ES-I3 (cell line): ENCODE data around the gene PPP1R14C.

Experiments used
- H3K36me3 ChIP-seq: 2 replicates; pipeline ENCODE4 v1.6.1; 2013; ENCODE audit warnings: mild to moderate bottlenecking, low read length, control low read depth, moderate library complexity; ENCODE audit not compliant: insufficient read depth
- H3K4me1 ChIP-seq: 2 replicates; pipeline ENCODE4 v1.6.1; 2013; ENCODE audit warnings: mild to moderate bottlenecking, control low read depth, low read length; ENCODE audit not compliant: insufficient read depth
- H3K9ac ChIP-seq: 2 replicates; pipeline ENCODE4 v1.6.1; 2013; ENCODE audit warnings: low read depth, mild to moderate bottlenecking, low read length, moderate library complexity
- H3K9me3 ChIP-seq: 2 replicates; pipeline ENCODE4 v1.6.1; 2013; ENCODE audit warnings: mild to moderate bottlenecking, low read length, moderate library complexity; ENCODE audit not compliant: control insufficient read depth, insufficient read depth

PPP1R14C gene

DNA sequence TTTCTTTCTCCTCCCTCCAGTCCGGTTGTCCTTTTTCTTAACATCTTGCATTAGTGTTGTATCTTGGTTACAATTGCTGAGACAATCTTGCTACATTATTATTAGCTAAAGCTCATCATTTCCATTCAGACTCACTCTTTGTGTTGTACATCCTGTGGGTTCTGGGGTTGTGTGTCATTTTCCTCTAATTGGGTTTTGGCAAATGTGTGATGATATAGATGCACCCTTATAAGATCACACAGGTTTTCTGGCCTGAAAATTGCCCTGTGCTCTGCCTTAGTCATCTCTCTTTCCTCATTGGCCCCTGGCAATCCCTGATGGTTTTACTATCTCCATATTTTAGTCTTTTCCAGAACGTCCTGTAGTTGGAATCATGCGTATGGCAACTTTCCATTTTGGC is 60.1 kb downstream of the PPP1R14C start:
- H3K4me1 ChIP-seq: no peaks in the 10 kb centered on the region
- H3K9ac ChIP-seq: no peak overlapping the region
- no peaks in the 10 kb centered on the region for H3K36me3 ChIP-seq
- H3K9me3 ChIP-seq: no peaks in the 10 kb centered on the region

DNA sequence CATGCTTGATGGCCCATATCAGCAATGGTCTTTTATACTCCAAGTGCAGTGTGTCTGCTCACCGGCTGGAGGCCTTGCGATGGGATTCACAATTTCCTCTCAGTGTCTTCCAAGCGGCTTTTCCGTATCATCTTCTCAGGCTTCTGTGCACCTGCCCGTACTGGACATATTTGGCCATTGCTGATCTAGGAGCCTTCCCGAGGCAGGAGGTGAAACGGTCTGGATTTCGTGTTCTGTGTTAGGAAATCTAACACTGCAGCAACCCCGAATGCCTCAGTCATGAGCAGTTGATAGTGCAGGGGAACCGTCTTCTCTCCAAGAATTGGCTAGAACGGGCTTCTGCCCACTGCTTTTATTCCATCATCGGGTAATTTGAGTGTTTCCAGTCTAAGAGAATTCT is 60.5 kb downstream of the PPP1R14C start:
- Histone ChIP-seq H3K9me3 (no peaks in the 10 kb centered on the region), H3K4me1 (no peaks in the 10 kb centered on the region), H3K9ac (no peak overlapping the region), H3K36me3 (no peaks in the 10 kb centered on the region)

DNA sequence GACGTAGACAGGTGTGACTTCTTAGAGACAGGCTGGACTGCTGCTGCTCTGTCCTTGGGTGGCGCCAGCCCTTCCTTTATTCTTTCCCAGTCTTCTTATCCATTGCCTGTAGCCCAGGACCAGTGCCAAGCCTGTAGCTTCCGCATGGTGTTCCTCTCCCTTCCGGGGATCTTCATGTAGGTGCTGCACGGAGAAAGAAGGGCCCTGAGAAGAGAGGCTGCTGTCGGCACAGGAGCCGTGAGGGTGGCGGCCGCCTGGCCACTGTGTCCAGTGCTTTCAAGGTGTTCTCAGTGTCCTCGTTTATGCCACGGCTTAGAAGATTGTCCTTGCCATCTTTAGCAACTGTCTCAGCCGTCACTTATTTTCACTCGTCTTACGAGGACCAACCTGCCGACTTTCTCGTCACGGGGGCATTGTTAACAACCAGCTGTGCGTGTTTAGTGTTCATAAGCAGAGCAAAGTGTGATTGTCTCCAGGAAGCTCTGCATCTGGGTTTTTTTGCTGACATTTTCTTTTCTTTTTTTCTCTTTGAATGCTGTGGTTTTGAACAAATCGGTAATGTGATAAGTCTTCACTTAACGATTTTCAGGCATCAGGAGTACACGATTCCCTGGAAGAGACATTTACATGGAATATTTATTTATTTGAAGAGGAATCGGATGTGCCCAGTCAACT is 61.2 kb downstream of the PPP1R14C start:
- H3K4me1 ChIP-seq: no peaks in the 10 kb centered on the region
- H3K9ac ChIP-seq: no peak overlapping the region
- no peaks in the 10 kb centered on the region for H3K9me3 ChIP-seq

DNA sequence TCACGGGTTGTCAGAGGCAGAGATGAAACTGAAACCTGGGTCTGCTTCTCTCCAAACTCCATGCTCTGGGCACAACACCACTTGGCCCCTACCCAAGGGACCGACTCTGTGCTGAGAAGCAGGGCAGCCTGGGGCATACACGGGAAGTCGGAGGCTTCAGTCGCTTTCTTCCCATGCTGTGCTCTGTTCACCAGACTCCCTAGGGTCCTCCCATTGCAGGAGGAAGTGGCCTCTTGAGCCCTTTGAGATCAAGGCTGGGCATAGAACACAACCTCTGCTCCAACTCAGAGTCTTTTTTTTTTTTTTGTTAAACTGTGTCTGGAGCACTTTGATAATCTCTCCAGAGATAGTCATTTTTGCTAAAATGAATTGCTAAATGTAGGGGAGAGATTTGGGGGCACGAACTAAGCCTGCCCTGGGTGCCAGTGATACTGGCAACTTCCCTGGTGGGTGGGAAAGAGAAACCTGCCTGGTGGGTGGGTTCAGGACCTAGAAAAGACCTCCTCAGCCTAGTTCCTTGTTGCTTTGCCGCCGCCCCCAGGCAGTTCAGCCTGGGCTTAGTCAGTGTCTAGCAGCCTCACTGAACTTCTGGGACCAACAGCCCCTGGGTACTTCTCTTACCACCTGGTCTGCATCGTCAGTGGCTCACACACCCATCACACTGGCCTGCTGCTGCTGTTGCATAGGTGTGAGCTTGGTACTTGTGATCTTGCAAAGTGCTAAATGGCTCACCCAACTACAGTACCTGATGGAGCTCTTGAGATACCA is 62.0 kb downstream of the PPP1R14C start:
- Histone ChIP-seq H3K9me3 (no peaks in the 10 kb centered on the region), H3K9ac (no peak overlapping the region), H3K36me3 (no peaks in the 10 kb centered on the region), H3K4me1 (no peaks in the 10 kb centered on the region)

More for the DNA sequence above, 61.2 kb downstream of the PPP1R14C start:
- H3K36me3 ChIP-seq: no peaks in the 10 kb centered on the region

DNA sequence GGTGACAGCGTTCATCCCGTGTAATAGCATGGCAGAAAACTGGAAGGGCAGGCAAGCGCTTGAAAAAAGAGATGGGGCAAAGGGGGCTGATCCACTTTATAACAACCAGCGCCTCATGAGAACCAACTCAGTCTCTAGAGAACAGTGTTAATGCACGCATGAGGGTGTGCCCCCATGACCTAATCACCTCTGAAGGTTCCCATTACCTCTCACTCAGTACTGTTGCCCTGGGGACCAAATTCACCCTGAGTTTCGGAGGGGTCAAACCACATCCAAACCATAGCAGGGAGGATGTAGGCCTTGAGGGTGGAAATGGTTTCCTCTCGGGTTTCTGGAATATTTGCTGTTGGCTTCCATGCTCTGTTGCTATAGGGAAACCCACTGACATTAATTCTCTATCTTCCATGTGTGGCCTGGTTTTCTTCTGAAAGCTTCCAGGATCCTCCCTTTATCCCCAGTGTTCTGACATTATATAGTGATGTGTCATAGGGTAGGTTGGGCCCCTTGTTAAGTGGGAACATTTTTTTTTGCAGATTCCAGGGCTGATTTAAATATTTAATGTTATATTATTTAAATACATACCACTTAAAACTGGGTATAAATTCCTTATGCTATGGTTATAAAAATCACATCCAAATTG is 65.2 kb downstream of the PPP1R14C start:
- Histone ChIP-seq H3K36me3 (no peaks in the 10 kb centered on the region), H3K4me1 (peaks cover 3% of the 10 kb centered on the region; the same call in 1 of the 2 replicates), H3K9ac (no peak overlapping the region), H3K9me3 (no peaks in the 10 kb centered on the region)

- no peak overlapping the region for H3K9ac ChIP-seq
- H3K4me1 ChIP-seq: peaks cover 3% of the 10 kb centered on the region; the same call in 1 of the 2 replicates
- H3K9me3 ChIP-seq: no peaks in the 10 kb centered on the region
- H3K36me3 ChIP-seq: no peaks in the 10 kb centered on the region
Measured at GRCh38 chr6:150208611-150209352, 65.9 kb downstream of the PPP1R14C start.

DNA sequence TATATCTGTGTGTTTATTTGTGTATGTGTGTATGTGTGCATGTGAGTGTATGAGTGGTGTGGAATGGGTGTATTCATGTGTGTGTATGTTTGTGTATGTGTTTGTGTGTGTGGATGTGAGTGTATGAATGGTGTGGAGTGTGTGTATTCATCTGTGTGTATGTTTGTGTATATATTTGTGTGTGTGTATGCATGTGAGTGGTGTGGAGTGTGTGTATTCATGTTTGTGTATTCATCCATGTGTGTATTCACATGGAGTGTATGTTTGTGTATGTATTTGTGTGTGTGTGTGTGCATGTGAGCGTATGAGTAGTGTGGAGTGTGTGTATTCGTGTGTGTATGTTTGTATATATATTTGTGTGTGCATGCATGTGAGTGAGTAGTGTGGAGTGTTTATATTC is 66.6 kb downstream of the PPP1R14C start:
- peaks cover 3% of the 10 kb centered on the region; the same call in 1 of the 2 replicates for H3K4me1 ChIP-seq
- no peaks in the 10 kb centered on the region for H3K9me3 ChIP-seq
- H3K36me3 ChIP-seq: no peaks in the 10 kb centered on the region

DNA sequence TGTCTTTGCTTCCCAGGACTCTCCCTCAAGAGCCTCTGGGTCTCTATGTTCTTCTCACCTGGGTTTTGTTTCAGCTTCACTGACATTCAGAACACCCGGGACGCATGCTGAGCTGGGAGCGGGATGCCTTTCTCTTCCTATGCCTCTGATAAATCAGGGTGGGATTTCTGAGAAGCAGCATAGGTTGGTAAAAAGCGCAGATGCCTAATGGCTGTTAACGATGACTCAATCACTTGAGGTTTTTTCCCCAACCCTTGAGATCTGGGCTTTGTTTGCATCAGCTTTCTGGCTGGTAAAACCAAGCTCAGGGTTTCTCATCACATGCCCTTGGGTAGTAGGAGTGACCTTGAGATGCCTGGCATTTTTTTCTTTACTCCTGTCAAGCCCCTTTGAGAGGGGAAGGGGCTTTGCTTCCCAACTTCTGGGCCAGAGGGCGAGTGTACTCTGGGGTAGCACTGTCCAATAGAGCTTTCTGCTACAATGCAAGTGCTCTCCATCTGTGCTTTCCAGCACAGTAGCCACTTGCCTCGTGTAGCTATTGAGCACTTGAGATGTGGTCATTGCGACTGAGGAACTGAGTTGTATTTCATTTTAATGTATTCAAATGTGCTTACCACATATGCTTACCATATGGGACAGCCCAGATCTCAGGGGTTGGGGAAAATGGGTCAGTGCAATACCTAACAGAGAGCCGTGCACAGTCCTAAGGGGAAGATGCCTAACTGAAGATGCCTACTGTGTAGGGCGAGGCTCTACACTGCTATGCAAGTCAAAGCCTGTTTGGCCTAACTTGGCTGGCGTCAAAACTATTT is 69.1 kb downstream of the PPP1R14C start:
- peaks cover 3% of the 10 kb centered on the region; the same call in 1 of the 2 replicates for H3K4me1 ChIP-seq
- H3K9ac ChIP-seq: no peak overlapping the region
- H3K9me3 ChIP-seq: no peaks in the 10 kb centered on the region
- H3K36me3 ChIP-seq: no peaks in the 10 kb centered on the region

More for the DNA sequence above, 66.6 kb downstream of the PPP1R14C start:
- H3K9ac ChIP-seq: no peak overlapping the region

DNA sequence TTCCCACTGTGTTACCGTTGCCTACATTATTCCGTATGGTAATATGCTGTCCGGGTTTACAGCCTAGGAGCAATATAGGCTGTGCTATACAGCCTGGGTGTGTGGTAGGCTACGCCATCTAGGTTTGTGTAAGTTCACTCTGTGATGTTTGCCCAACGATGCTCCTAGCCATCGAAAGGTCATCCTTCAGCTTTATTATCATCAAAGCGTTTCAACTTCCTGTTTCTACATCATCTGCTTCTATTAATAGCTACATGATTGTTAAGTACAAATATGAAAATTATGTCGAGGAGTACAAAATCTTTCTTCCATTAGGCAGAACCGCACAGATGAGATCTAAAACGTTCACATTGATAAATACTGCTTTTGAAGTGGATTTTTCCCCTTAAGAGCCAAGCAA is 69.9 kb downstream of the PPP1R14C start:
- Histone ChIP-seq H3K4me1 (peaks cover 3% of the 10 kb centered on the region; the same call in 1 of the 2 replicates), H3K36me3 (no peaks in the 10 kb centered on the region), H3K9me3 (no peaks in the 10 kb centered on the region), H3K9ac (no peak overlapping the region)

DNA sequence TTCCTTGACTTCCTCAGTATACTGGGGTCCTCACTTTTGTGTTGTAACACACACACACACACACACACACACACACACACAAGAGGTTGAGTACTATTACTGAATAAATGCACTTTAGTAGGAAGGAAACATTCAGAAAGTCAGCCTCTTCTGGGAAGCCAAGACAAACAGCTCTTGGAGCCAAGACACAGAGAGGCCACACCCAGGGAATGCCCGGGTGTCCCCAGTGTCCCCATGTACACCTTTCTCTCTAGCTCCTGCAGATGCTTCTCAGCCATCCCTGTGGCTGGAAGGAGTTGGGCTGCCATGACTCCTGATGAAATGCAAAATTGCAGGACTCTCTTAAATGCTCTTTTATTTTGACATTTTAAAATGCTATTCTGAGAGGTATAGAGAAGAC is 70.5 kb downstream of the PPP1R14C start:
- peaks cover 3% of the 10 kb centered on the region; the same call in 1 of the 2 replicates for H3K4me1 ChIP-seq
- H3K9me3 ChIP-seq: no peaks in the 10 kb centered on the region
- H3K36me3 ChIP-seq: no peaks in the 10 kb centered on the region
- no peak overlapping the region for H3K9ac ChIP-seq

- H3K36me3 ChIP-seq: no peaks in the 10 kb centered on the region
- no peak overlapping the region for H3K9ac ChIP-seq
- H3K9me3 ChIP-seq: no peaks in the 10 kb centered on the region
- H3K4me1 ChIP-seq: peaks cover 3% of the 10 kb centered on the region; the same call in 1 of the 2 replicates
Measured at GRCh38 chr6:150214310-150214709, 71.5 kb downstream of the PPP1R14C start.

DNA sequence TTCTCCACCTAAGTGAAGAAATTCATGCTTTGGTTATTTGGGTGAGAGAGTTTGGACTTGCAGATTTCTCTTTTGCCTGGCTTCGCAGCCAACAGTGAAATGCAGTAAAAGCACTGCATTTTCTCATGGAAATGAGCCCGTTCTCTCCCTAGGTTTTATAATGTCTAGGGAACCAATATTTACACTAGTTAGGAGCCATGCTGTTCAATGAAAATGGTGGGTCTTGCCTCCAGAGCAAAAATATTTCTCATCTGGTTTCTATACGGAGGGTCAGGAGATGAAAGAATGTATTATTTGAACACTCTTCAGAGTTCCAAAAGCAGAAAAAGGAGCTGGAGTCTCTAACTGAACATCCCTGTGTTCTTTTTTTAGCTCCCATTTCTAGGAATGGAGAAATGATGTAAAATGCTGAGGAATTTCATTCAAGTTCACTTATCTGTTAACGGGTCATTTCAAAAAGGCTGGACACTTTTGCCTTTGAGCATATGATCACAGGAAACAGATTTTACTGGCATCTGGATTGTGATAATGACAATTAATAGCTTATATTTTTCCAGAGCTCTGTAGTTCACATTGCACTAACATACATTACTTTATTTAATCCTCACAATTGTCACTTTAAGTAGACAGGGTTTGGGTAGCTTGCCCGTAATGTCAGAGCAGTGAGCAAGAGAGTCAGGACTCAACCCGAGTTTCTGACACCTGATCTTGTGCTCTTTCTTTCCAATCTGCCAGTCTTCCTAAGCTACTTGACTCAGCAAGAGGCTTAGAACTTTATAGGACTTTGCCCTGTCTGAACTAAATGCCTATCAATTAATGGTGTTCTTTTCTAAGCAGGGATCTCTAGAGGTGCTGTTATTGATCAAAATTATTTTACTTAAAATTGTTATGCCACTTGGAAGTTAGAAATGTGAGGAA is 78.0 kb downstream of the PPP1R14C start:
- Histone ChIP-seq H3K9ac (no peak overlapping the region), H3K36me3 (no peaks in the 10 kb centered on the region), H3K4me1 (peaks cover 16% of the 10 kb centered on the region; the same call in 1 of the 2 replicates), H3K9me3 (no peaks in the 10 kb centered on the region)

DNA sequence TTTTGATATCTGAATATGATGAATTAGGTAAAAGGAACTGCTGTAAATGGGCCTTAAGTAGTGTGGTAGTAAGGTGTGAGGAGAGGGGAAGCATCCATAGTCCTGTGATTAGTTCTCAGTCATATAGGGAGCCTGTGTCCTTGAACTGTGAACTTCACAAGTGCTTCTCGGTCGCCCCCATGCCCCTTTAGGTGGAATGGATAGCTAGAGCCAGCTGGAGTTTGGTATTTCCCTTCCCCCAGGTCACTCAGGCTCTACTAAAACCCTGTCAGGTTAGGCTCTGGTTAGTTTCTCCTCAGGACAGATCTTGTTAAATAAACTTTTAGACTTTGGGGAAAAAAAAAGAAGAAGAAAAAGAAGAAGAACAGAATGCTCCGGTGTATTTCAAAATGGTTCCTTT is 82.0 kb downstream of the PPP1R14C start:
- H3K4me1 ChIP-seq: peaks cover 31% of the 10 kb centered on the region
- no peaks in the 10 kb centered on the region for H3K9me3 ChIP-seq
- H3K36me3 ChIP-seq: no peaks in the 10 kb centered on the region
- no peak overlapping the region; the same call in 1 of the 2 replicates for H3K9ac ChIP-seq
